ENCODE results near the gene USH1G. TPM values are rescaled to one million over a fixed set of nuclear protein-coding genes. Genes with fewer than 3 reads are reported as not detected.

USH1G gene
- under 0.01 and 0.09 TPM in 2 replicates for total RNA-seq

DNA sequence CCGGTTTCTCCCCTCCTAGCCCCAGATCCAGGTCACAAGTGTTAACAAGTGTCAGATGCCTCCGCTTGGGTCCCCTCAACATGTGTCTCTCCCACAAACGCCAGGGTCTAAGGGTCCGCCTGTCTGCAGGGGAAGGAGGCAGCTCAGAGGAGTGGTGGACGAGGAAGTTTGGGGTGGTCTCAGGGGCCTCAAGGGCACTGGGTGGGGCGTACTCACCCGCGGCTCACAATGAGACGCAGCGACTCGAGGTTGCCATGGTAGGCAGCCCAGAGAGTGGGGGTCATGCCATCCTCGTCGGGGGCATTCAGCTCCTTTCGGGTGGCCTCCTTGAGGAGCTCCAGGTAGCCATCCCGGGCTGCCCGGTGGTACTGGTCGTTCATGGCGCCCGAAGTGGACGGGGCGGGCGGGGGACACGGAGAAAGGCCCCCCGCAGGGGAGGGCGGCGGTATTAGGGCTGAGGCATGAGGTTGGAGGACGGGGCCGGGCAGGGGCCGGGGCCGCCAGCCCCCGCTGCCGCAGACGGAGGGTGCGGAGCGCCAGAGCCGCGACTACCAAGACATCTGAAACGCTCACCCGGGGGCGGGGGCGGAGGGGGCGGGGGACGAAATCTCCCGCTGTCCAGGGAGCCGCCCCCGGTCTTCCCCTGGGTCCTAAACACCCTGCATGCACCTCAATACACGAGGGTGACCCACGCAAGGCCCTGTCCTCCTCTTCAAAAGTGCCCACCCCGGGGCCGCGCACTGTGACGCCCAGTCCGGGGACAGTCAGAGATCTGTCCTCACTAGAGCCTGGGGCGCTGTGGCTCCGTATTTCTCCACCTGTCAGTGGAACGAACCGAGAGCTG is at the start of gene USH1G:
Gene USH1G (minus strand): TSS at position 562 of the 844 bp plus-strand sequence. CDS start 182 bp downstream, at position 380.

DNA sequence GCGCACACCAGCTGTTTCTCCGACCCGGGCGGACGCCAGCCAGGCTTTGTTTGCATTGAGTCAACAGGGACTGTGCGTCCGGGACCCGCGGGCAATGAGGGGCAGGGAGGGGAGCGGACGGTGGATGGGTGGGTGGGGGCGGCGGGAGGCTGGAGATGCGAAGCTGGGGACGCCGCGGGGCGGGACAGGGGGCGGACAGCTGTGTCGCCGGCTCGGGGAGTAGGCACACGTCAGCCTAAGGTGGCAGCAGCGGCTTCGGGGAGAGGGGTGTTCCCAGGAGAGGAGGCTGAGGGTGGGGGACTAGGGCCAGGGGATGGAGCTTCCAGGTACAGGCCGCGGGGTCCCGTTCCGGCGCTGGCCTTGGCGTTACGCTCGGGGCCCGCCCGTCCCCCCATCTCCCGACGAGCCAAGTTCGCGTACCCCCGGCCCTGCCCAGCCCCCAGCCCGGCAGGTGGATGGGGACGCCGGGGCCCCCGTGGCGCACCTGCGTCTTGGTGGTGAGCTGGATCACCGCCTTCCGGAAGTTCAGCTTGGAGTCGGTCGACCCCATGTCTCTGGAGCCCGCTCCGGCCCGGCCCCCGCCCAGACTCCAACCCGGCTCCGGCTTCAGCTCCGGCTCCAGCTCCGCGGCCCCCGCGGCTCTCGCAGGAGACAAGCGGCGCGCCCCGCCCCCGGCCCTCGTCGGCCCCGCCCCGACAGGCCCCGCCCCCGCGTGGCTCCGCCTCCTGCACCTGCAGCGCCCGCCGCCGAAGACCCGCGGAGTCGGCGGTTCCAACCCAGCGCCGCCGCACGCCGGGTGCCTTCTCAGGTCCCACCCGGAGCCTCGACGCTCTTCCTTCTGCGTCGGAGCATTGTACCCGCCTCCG is 49.3 kb upstream of the USH1G start, which contains the start of gene HID1:
Gene HID1 (minus strand): TSS at position 653 of the 866 bp plus-strand sequence. CDS start 103 bp downstream, at position 550.

DNA sequence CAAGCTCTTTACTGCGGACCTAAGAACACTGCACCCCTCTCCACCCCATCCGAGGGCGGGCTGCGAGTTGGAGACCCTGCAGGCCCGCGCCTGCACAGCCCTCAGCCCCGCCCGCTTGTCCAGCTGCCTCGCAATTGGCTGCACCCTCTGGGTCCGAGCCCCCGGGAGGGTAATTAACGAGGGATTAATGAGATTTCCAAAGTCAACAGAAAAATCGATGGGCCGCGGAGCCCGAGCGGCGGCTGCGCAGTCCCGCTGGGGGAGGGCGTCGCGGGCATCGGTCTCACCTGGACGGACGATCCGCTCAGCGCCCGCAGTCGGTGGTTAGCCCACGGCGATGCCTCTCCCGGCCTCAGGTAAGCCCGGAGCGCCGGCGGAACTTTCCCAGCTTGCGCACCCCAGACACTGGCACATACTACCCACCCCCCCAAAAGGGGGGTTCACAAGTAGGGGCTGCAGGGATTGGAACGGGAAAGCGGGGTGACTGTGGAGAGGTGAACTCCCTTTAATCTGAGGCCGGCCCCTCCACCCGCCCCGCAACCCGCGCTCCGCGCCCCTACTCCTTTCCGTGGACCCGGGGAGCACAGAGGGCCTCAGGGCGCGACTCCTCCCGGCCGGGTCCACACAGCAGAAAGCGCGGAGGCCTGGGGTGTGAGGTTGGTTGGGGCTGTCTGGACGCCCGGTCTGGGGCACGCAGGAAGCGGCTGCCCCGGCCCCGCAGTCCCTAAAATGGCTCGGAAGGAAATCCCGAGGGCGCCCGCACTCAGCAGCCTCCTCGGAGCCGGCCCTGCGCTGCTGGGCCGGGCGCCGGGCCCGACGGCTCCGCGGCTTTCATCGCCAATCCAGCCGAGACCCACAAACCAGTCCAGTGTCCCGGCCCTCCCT is 12.8 kb upstream of the USH1G start, which contains the start of gene OTOP3:
Gene OTOP3 (plus strand): TSS at position 314 of the 885 bp plus-strand sequence. CDS start 24 bp downstream, at position 338.

DNA sequence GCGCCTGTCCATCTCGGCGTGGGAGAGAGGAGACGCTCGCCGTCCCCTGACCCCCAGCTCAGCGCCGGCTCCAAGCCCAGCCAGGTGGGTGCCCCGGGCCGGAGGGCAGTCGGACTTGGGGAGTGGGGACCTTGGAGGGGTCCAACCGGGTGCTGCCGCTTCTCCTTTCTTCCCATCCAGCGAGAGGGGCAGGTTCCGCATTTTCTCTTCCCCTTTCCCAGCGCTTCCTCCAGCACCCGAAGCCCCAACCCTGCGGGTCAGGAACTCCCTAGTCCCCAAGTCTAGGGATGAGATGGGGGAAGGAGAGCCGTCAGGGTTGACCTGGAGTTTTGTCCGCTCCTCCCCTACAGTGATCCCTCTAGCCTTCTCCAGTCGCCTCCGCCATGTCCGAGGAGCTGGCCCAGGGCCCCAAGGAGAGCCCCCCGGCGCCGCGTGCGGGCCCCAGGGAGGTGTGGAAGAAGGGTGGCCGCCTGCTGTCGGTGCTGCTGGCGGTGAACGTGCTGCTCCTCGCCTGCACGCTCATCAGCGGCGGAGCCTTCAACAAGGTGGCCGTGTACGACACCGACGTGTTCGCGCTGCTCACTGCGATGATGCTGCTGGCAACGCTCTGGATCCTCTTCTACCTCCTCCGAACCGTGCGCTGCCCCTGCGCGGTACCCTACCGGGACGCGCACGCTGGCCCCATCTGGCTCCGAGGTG is 1.3 kb upstream of the USH1G start, which contains the start of gene OTOP2:
Gene OTOP2 (plus strand): TSS at position 24 of the 699 bp plus-strand sequence. CDS start 360 bp downstream, at position 384.

DNA sequence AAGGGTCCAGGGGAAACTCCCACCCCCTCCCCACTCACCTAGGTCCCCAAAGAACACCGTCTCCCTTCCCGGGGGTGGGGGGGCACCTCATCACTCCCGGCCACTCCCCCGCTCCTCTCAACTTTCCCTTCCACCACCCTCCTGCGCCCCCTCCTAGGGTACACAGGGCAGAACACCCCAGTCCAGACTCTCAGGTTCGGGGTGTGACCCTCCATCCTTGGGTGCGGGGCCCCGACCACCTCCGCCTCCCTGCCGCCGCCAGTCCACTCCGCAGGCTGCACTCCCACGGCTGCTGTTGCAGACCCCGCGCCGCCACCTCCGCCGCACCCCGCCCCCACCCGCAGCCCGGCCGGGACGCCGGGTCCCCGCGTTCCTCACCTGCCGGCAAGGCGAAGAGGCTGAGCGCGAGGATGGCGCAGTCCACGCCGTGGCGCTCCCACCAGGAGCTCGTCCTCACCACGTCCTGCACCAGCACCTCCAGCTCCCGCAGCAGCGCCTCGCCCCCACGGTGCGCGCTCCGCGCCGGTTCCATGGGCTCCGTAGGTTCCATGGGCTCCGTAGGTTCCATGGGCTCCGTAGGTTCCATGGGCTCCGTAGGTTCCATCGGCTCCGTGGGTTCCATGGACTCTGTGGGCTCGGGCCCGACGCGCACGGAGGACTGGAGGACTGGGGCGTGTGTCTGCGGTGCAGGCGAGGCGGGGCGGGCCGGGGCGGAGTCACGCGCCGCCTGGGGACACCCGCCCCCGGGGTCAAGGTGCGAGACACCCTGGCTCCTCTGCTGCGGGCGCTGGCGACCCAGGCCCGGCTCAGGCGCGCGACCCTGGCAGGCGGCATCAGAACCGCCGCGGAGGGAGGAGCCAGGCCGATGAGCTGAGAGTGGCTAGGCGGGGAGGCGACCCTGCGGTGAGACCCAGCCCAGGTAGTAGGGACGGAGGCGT is 29.8 kb downstream of the USH1G start, which contains the start of gene FADS6:
Gene FADS6 (minus strand): TSS at position 660 of the 938 bp plus-strand sequence. CDS start 38 bp downstream, at position 622.

DNA sequence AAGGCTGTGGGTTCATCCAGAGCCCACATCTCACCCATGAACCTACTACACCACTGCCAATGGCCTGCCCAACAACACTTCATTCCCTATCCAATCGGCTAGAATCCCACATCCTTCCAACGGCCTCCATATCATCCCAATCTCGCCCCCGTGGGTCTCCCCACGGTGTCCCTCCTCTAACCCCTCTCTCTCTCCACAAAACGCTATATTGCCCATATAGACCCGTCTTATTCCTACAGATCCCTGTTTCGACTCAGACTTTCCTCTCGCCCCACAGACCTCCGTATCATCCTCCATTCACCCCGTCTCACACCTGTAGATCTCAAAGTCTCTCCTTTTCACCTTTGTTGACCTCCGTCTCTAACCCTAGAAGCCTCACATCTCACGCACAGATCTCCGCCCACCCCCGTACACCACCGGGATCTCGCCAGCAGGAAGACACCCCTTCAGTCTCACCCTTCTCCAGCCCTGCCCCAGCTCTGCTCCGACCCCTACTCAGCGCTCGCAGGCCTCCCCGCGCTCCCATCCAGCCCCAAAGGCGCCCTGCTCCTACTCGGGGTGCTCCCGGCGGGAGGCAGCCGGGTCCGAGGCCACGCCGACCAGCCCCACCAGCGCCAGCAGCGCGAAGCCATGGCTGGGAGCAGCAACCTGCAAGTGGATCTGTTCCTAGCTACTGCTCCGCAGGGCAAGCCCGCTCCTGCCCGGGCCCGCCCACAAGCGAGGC is 50.6 kb downstream of the USH1G start, which contains the start of gene FDXR:
Gene FDXR (minus strand): TSS at position 682 of the 724 bp plus-strand sequence. CDS start 50 bp downstream, at position 632.

Other genes starting within 250 kb of the USH1G start
- gene CD300LF, start 210.3 kb downstream of the USH1G start, total RNA-seq, result not detected in 2 replicates
- gene RAB37, start 186.0 kb downstream of the USH1G start, total RNA-seq, result 0.16 and 0.60 TPM in 2 replicates
- 1.9 and 2.5 TPM in 2 replicates for gene NHERF1, start 174.6 kb downstream of the USH1G start, total RNA-seq
- 39.1 and 46.7 TPM in 2 replicates for gene NAT9, start 146.9 kb downstream of the USH1G start, total RNA-seq
- gene GRIN2C, start 63.4 kb downstream of the USH1G start, total RNA-seq, result 0.16 and 0.26 TPM in 2 replicates
- gene FDXR, start 50.3 kb downstream of the USH1G start, total RNA-seq, result 62.7 and 67.5 TPM in 2 replicates
- gene FADS6, start 29.6 kb downstream of the USH1G start, total RNA-seq, result not detected in 2 replicates
- not detected in 2 replicates for gene OTOP2, start 1.0 kb upstream of the USH1G start, total RNA-seq
- gene OTOP3, start 12.6 kb upstream of the USH1G start, total RNA-seq, result not detected in 2 replicates
- 0.16 and 0.52 TPM in 2 replicates for gene HID1, start 49.5 kb upstream of the USH1G start, total RNA-seq
- gene CDR2L, start 64.4 kb upstream of the USH1G start, total RNA-seq, result 5.5 and 6.4 TPM in 2 replicates
- 29.3 and 34.4 TPM in 2 replicates for gene MRPL58, start 89.4 kb upstream of the USH1G start, total RNA-seq
- 279 and 442 TPM in 2 replicates for gene ATP5PD, start 123.7 kb upstream of the USH1G start, total RNA-seq
- 10.6 and 12.8 TPM in 2 replicates for gene KCTD2, start 124.0 kb upstream of the USH1G start, total RNA-seq
- gene SLC16A5, start 164.7 kb upstream of the USH1G start, total RNA-seq, result 4.7 and 10.6 TPM in 2 replicates
- gene ARMC7, start 186.7 kb upstream of the USH1G start, total RNA-seq, result 1.7 and 1.8 TPM in 2 replicates
- gene NT5C, start 208.5 kb upstream of the USH1G start, total RNA-seq, result 16.4 and 35.6 TPM in 2 replicates
- gene JPT1, start 231.3 kb upstream of the USH1G start, total RNA-seq, result 24.1 and 39.9 TPM in 2 replicates